GM12875 (cell line): ENCODE results near the gene METAP1.
A peak's percentile ranks its signal among the peaks of the same experiment; 100 is the strongest.
"Not testable (repeated sequence)": the region's sequence is repeated elsewhere in the genome, so short reads cannot be mapped to it uniquely, and the experiment has no call there.

Experiments used
- H3K4me3 ChIP-seq: one replicate; pipeline ENCODE4 v1.5.1; 2011; ENCODE audit warnings: low read depth, low read length, control low read depth
- TF ChIP-seq, protein P1 (sequence below): IDR thresholded peaks from 2 replicates; pipeline ENCODE4 v1.5.1; 2011; ENCODE audit warnings: low read depth, mild to moderate bottlenecking, control low read depth, inconsistent platforms, low read length, moderate library complexity, borderline replicate concordance; ENCODE audit not compliant: insufficient read depth

The METAP1 gene

DNA sequence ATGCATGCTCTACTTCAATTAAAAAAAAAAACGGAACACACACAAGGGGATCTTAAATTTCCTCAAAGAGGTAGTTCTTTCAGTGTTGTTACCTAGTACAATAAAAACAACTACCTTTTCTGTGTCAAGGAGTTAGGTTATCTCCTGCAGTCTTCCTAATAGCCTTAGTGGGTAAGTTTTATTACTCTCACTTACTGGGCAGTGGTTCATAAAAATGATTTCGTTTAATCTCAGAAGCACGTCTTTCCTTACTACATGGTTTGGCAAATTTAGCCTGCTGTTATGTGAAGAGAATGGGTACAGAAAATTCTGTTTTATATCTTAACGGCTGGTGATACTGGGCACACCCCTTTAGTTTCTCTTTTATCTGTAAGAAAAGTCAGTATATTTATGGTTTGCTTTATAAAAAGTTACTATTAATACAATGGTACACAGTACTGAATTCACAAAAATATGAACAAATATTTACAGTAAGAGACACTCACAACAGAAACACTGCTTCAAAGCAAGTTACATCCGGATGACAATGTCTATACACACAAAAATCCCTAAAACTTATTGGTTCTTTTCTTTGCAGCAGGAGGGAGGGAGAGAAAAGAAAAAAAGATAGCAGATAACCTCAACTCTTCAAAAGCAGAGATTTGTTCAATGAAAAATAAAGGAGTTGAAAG lies 84.2 kb downstream of the METAP1 start:
- TF ChIP-seq, protein P1, sequence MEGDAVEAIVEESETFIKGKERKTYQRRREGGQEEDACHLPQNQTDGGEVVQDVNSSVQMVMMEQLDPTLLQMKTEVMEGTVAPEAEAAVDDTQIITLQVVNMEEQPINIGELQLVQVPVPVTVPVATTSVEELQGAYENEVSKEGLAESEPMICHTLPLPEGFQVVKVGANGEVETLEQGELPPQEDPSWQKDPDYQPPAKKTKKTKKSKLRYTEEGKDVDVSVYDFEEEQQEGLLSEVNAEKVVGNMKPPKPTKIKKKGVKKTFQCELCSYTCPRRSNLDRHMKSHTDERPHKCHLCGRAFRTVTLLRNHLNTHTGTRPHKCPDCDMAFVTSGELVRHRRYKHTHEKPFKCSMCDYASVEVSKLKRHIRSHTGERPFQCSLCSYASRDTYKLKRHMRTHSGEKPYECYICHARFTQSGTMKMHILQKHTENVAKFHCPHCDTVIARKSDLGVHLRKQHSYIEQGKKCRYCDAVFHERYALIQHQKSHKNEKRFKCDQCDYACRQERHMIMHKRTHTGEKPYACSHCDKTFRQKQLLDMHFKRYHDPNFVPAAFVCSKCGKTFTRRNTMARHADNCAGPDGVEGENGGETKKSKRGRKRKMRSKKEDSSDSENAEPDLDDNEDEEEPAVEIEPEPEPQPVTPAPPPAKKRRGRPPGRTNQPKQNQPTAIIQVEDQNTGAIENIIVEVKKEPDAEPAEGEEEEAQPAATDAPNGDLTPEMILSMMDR: no peak
- H3K4me3 ChIP-seq: no peak overlapping the region

DNA sequence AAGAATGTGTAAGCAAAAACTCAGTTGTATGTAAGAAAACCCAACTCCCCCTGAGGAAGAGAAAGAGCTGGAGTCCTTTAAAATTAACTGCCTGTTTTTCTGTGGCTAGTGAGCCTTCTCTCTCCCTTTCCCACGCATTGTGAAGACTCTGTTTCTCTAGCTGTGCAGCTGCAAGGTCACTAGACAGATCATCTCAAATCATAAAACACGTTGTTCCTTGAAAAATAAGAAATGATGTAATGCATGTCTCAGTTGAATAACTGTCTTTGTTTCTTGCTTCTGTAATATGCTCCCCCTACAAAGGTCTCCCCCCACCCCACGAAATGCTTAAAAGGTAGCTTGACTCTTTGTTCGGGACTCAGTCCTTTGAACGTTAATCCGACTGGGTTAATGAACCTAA lies 85.3 kb downstream of the METAP1 start:
- H3K4me3 ChIP-seq: not testable (repeated sequence)

DNA sequence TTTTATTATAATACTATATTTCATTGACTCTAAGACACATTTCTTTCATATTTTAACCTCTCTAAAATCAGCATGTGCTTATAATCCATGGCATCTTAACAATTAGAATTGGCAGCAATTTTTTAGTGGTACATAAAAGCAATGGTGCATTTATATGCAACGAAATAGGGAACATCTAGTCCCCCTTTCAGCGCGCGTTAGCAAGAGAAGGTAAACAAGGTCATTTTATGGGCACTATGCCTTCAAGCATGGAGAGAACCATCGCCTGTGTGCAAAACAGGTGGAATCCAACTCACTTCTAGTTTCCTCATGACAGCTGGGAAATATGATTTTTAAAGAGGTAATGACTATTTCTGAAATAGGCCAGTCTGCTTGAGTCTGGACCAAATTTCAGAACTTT lies 86.7 kb downstream of the METAP1 start:
- TF ChIP-seq, protein P1: no peak
- H3K4me3 ChIP-seq: no peak overlapping the region

DNA sequence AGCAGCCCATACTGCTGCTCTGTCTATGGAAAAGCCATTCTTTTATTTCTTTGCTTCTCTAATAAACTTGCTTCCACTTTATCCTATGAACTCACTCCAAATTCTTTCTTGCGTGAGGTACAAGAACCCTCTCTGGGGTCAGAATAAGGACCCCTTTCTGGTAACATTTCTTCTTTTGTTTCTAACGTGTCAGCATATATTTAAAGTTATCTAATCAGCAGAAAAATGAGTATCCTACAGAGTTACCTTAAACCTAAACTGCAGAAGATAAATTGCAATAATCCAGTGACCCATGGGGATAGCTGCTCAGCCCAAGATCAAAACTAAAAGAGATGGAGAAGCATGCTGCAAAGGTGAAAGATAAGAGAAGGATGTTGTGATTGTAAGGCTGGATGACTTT lies 89.1 kb downstream of the METAP1 start:
- no peak overlapping the region for H3K4me3 ChIP-seq
- TF ChIP-seq, protein P1: no peak

DNA sequence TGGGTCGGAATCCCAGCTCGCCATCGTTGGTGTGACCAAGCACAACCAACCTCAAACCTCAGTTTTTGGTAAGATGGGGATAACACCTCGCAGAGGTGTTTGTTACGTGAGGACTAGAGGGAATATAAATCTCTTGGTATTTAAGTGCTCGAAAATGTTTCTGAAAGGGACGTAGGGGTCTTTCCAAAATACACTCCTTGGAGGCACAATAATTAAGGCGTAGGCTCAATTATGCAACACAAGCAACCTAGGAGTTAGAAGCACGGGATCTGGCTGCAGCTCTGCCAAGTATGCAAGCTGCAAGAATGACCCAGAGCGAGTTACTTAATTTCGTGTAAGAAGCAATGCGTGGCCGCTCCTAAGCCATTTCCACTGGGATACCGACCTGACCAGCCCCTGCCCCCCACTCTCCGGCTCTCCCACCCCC lies 92.5 kb downstream of the METAP1 start:
- TF ChIP-seq, protein P1: no peak
- peak overlapping the region; percentile 63 for H3K4me3 ChIP-seq

DNA sequence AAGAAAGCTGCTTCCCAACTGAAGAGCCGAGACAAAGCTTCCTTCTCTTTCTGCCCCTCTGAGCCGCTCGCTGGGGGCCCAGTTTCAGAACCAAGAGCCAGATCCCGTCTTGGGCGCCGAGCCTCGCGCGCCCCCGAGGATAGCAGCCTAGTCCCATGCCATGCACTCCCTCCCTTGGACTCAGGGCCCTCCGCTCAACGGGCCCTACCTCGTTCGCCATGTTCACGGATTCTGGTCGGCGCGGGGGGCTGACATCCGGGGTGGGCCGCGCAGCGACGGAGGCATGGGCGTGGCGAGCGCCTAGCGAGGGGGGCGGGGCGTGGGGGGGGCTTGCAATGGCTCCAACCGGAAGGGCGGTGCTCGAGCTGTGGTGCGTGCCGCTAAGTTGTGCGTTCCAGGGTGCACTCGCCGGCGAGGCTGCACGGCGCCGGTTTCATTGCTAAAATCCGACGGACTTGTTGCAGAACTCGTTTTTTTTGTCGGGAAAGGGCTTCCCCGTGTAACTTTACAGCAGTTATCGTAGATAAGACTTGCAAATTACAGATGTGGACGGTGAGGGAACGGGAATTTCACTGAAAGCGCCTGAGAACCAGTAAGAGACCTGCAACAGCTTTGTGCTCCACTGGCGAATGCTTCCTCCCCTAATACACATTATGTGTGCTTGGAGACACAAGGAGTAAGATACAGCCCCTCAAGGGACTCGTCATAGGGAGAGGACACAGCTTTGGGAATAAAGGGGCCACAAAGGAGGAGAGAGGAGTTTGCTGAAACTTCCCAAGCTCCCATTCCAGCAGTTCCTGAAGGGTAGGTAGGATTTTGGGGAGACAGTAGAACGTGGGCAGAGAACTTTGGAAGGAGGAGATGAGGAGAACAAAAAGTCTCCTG lies 93.2 kb downstream of the METAP1 start, which contains the start of gene ADH5:
TSS of gene ADH5 (minus strand) at position 308 of the 885 bp plus-strand sequence. CDS start at position 220, 88 bp downstream.
- TF ChIP-seq, protein P1: no peak
- peak within 1 kb of the TSS; percentile 63 for H3K4me3 ChIP-seq

DNA sequence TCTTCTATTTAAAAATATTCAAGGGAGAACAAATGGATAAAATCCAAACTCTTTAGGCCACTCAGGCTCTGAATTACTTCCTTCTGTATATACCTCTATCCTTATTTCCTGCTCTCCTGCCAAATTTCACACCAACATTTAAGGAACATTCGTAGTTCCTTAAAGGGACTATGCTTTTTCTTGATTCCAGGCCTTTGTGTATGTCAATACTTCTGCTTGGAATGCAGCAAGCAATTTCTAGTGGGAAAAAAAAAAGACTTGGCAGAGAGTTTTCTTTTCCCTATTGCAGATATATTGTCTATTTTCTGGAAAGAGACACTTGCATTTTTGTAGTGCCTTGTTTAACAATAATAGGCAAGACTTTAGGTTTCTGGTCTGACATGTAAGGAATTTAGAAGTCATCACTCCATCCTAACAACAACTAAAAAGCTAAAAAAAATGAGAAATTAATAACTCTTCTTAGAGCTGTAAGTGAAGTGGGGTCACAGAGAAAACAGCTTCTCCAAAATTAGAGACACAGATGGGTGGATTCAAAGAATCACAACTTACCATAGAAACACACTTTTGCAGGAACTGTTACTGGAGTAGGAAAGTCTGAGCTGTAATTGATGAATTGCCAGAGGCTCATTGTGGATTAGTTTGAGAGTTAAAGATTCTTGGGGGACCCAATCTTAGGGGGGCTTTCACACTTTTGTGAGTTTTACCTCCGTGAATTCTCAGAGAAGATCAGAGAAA lies 95.1 kb downstream of the METAP1 start:
- TF ChIP-seq, protein P1: no peak
- no peak overlapping the region for H3K4me3 ChIP-seq
